NT2/D1 (cell line): ENCODE results near the gene TTC17.

Source experiments
- SUZ12 ChIP-seq: IDR thresholded peaks from 2 replicates; pipeline ENCODE4 v1.6.1; 2011; ENCODE audit not compliant: insufficient read length, insufficient read depth; ENCODE audit errors: extremely low read depth
- YY1 ChIP-seq: IDR thresholded peaks from 2 replicates; pipeline ENCODE4 v1.6.1; 2011; ENCODE audit not compliant: insufficient read length, insufficient read depth
- ZNF274 ChIP-seq: IDR thresholded peaks from 2 replicates; pipeline ENCODE4 v1.6.1; 2011; ENCODE audit warnings: mild to moderate bottlenecking, low read depth, low read length

GRCh38 chr11:43382614-43383013 is 23.9 kb downstream of the TTC17 start:
- TF ChIP-seq YY1 (no peak), ZNF274 (no peak), SUZ12 (no peak)
